AG09319 (cell line): ENCODE data around the gene ZGPAT.

Source experiments
- DNase-seq: peaks from one replicate; pipeline ENCODE4 v3.0.0-alpha.2; 2010; ENCODE audit warnings: low read depth; ENCODE audit errors: extremely low read depth
- TF ChIP-seq, protein P1 (sequence below): IDR thresholded peaks from 2 replicates; pipeline ENCODE4 v1.5.1; 2011; ENCODE audit warnings: low read depth, mild to moderate bottlenecking, inconsistent platforms, low read length, moderate library complexity

Gene ZGPAT

DNA sequence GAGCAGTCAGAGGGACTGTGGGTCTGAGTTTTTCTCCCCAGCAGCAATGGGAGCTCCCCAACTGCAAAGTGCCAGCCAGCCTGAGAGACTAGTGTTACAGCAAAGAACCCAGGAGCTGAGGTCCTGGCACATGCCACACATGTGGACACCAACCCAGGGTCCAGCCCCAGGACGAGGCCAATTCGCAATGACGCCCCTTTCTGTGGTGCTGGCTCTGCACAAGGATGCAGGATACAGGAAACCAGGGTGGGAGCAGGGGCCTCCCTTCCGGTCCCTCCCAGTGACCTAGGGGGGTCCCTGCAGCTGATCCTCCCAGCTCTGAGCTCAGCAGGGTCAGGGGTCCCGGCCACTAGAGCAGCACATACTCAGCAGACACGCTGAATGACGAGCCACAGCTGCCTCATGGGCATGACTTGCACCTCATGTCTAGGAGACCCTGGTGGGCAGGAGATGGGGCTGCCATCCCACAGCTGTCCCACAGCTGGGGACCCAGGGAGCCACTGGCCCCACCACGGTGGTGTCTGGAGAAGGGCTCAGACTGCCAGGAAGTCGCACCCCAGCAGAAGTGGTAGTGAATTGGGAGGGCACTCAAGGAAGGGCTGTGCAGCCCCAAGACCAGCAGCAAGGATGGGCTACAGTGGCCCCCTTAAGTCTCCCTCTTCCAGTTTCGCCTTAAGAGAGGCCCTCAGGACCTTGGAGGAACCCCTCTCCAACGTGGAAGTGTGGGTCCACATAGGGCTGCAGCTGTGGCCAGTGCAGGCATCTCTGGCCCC lies 3.7 kb upstream of the ZGPAT start:
- no peak for DNase-seq
- TF ChIP-seq, protein P1, sequence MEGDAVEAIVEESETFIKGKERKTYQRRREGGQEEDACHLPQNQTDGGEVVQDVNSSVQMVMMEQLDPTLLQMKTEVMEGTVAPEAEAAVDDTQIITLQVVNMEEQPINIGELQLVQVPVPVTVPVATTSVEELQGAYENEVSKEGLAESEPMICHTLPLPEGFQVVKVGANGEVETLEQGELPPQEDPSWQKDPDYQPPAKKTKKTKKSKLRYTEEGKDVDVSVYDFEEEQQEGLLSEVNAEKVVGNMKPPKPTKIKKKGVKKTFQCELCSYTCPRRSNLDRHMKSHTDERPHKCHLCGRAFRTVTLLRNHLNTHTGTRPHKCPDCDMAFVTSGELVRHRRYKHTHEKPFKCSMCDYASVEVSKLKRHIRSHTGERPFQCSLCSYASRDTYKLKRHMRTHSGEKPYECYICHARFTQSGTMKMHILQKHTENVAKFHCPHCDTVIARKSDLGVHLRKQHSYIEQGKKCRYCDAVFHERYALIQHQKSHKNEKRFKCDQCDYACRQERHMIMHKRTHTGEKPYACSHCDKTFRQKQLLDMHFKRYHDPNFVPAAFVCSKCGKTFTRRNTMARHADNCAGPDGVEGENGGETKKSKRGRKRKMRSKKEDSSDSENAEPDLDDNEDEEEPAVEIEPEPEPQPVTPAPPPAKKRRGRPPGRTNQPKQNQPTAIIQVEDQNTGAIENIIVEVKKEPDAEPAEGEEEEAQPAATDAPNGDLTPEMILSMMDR, result no peak

DNA sequence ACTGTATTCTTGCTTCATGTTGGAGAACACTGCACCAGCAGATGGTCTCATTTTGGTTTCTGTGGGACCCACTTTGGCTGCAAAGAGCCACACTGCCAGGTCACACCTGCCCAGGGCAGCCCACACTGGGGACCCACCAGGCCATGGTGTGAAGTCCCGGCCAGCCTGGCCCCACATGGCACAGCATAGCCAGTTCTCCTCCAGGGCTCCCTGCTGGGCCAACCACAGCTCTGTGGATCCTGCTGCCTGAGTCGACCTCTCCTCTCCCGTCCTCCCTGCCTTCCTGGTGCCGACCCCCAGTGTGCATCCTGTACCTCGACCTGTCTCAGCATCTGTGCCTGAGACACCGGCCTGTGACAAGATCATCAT lies 3.1 kb upstream of the ZGPAT start:
- DNase-seq, result no peak
- TF ChIP-seq, protein P1, result no peak

DNA sequence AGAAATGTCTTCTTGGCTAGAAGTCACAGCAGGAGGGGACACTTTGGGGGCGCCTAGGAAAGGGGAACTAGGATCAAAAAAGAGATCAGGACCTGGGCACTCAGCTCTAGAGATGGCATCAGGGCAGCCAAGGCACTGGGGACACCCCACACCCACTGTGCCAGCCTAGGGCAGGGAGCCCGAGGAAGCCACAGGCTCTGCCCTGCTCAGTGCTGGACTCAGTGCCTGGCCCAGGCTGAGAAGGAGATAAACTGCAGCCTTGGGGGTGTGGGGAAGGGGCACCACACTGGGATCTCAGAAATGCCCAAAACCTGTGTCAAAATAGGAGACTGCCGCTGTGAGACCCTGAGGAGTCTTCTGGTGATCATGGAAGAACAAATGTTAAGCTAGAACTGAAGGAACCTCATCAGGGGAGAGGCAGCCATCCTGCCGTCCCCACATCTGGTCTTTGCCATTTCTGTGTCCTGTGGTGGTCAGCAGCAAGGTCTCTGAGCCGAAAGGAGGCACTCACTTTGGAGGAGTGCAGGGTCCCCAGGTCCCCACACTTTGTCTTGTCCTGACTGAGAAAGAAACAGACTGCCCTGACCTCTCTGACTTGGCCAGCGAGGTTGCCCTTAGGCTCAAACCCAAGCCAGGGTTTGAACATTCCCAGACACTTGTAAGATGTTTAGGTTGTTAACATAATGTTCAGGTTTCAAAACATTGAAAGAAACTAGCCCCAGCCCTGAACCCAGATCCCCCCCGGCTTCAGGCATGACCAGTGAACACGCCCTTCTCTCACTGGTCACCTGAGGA lies 2.4 kb upstream of the ZGPAT start:
- TF ChIP-seq, protein P1, result no peak
- DNase-seq, result no peak

DNA sequence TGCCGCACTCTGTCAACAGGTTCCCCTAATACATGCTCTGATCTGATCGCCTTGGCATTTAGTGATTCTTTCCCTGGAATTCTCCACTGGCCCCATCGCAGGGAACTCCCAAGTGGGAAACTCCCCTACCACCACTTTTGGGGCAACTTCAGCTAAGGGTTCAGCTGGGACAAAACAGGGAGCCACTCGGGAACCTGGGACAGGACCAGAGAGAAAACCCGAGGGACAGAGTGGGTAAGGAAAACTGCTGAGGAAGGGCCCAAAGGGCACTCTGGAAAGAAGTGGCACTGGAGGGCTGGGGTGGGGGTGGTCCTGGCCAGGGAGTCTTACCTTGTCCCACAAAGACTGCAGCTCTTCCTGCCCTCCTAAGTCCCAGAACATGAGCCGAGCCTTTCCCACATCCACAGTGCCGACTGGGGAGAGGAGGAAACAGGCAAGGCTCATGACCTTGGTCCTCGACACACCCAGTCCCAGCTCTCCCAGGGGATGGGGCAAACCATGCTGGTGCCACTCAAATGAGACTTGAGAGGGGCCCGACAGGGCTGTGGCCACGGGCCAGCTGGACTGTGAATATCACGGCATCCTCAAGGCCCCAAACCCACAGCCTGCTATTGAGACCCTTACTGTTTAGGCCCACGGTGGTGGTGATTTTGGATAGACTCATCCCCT lies 1.7 kb upstream of the ZGPAT start:
- DNase-seq, result no peak
- TF ChIP-seq, protein P1, result no peak

DNA sequence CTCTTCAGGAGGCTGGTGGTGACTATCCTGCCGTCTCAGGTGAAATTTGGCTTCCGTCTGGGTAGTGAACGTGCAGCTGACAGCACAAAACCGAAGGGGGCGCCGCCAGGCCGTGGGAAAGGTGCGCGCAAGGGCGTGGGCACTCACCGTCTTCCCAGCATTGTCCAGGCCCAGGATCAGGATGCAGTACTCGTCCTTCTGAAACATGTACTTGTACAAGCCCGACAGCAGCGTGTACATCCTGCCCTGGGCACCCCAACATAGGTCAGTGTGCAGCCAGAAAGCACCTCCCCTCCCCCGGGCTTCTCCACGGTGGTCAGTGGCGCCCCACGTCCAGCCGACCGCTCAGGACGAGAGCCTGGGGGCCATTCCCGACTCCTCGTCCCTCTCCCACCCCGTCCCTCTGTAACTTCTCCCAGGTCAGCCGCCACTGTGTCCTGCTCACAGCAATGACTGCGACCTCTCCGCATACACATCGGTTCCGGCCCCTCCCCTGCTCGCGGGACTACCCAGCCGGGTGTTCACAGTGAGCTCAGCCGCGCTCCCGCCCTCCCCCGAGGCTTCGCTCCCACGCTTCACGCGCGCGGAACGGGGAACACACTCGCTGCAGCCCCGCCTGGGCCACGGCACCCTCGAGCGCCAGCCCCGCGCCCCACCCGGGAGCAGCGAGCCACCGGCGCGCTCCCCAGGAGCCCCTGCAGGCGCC lies 834 bp upstream of the ZGPAT start:
- no peak for DNase-seq
- TF ChIP-seq, protein P1, result peak; percentile 14

DNA sequence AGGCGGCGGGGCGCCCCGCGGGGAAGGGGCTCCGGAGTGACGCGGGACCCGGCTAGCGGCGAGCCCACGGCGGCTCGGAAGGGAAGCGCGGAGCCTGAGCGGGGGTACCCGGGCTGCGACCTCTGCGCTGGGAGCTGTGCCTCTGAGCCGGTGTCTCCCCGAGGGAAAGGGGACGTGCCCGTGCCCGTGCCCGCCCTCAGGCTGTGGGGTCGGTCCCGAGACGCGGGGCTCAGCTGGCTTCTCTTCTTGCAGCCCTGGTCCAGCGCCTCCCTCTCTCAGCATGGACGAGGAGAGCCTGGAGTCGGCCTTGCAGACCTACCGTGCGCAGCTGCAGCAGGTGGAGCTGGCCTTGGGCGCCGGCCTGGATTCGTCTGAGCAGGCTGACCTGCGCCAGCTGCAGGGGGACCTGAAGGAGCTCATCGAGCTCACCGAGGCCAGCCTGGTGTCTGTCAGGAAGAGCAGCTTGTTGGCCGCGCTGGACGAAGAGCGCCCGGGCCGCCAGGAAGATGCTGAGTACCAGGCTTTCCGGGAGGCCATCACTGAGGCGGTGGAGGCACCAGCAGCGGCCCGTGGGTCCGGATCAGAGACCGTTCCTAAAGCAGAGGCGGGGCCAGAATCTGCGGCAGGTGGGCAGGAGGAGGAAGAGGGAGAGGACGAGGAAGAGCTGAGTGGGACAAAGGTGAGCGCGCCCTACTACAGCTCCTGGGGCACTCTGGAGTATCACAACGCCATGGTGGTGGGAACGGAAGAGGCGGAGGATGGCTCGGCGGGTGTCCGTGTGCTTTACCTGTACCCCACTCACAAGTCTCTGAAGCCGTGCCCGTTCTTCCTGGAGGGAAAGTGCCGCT lies 686 bp downstream of the ZGPAT start:
- TF ChIP-seq, protein P1, result no peak

More for the DNA sequence above, 686 bp downstream of the ZGPAT start:
- no peak for DNase-seq
